Fibroblast of skin of left biceps (primary cell): ENCODE results near the gene DLG2.

ENCODE experiments used
- DNase-seq, 2 experiments: peaks; one replicate each; pipeline ENCODE4 v3.0.0-alpha.2; 2013; ENCODE audit warnings: low read depth in 2 of 2

DLG2 gene

DNA sequence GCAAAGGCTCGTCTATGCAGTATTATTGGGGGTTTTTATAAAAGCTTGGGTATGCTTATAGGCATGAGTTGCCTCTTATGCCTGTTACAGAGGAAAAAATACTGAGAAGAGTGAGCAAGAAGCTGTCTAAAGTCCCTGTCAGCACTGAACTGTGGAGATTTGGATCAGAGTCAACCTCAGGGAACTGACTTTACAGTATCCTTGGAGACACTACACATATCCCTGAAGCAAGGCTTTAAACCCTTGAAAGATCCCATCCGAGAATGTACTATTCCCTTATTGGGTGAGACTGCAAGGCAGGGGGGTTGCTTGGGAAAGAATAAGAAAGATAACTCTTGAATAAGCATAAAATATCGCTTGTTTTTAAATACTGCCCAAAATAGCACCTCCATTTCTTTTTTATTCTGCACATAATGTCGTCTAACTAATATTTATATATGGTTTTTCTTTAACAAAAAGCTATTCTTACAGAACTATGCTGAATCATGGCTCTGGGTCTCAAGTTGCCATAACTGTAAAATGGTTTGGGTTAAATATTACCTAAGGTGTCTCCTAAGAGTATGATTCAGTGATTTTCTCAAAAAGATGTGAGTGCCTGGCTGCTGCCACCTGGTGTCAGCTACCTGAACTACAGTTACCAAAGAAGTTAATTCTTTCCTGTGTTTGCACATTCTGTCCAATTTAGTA lies 1062.8 kb downstream of the DLG2 start:
- DNase-seq = no peak

DNA sequence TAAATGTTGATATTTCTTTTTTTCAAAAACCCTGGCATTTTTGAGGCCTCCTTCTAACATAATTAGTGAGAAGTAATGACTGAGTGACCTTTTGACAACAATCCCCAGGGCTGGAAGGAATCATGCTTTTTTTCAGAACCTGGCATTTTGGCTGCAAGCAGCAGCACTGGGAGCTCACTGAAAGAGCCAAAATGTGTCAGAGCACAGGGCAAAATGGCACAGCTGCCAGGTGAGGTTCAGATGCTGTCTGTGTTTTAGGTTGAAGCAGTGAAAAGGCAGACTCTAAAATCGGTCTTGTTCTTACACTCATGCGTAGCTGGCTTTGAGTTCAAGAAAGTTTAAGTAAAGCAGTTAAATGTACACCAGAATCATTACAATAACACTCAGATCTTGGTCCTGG lies 1063.8 kb downstream of the DLG2 start:
- no peak for DNase-seq

DNA sequence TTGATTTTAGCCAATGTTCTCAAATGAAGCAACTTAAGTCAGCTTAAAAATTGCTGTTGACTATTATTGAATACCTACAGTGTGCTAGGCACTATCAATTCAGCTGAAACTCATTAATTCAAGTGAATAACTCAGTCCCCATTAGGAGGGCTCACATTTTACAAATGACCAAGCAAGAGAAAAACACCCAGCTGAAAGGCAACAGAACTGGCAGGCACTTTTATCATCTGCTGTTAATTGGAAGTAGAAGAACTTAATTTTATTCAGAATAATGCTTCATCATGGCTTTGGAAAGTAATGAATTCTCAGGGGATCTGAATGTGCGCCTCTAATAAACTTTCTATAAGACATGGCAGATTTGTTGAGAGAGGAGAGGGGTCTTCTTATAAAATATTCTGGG lies 1066.9 kb downstream of the DLG2 start:
- no peak for DNase-seq

DNA sequence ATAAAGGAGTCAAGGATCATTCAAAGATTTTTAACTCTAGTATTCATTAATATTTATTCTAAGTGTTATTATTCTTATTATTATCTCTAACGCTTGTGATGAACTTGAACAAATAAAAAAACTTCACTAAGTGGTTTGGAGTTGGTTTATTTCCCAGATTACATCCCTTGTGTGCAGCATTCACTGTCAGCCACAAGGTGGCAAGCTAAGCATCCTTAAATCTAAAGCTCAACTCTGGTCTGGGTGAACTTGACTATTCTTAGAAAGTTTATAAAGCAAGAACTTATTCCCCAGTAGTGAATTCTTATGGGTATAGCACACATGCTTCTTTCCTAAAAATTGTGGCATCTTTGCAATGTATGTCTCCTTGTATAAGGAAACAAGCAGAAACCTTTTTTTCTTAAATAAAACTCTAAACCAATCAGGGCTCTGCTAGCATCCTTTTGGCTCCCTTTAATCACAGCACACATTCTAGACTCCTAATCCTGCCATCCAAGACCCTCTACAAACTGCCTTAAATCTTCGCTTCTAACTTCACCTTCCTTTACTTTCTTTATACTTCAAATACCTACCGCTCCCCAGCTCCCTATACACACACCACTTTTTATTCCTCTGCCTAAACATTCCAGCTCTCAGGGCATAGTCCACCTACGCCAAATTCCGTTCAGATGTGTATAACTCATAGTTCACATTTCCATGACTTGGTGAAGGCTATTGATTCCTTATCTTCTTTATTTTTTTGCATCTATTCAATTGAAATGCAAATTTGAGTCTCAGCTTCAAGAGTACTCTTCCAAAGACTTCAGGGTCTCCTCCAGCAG lies 1068.8 kb downstream of the DLG2 start:
- DNase-seq = no peak

DNA sequence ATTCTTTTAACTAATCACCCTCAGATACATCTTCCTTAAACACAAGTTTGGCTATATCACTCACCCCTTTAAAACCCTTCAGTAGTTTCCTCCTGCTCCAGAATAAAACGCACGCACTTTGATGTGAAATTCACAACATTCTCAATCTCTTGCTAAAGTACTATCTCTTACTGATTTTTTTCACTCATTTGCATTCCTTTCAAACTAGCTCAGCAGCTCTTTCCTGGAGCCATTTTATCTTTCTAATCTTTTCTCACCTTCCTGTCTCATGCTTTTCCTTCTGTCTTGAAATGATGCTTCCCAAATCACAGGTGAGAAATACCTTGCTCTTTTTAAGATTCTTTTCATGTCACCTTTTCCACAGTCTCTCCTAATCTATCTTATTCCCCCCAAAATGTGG lies 1074.4 kb downstream of the DLG2 start:
- no peak for DNase-seq

DNA sequence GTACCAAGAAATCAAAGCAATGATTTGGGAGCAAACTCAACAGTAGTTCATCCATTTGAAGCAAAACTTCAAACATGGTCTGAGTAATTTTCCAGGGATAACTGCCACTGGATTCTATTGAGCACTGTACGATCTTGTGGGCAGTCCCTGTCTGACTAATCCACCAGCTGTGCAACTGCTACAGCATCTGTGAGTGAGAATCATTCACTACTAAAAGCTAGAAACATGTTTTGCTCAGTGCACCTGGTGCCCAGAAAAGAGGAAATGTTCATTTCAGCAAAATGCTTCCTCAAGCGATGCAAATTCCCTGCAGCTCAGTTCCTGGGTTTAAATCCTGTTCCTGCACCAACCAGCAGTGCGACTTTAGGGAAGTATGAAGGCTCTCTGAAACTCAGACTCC lies 1077.9 kb downstream of the DLG2 start:
- DNase-seq = no peak

DNA sequence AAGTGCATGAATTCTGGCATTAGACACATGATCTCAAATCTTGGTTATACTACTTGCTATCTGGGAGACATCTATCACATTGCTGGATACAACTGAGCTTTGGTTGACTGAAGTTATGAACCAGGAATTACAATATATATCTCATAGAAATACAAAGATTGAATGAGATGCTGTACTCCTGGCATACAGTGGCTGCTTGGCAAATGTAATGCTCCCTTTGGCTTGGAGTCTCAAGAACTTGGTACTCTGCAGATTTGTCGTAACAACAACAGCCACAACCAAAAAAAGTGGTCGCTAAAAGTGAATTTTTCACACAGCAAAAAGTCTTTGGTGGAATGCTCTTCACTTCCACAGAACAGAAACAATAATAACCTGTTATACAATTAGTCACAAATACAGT lies 1082.6 kb downstream of the DLG2 start:
- no peak for DNase-seq

DNA sequence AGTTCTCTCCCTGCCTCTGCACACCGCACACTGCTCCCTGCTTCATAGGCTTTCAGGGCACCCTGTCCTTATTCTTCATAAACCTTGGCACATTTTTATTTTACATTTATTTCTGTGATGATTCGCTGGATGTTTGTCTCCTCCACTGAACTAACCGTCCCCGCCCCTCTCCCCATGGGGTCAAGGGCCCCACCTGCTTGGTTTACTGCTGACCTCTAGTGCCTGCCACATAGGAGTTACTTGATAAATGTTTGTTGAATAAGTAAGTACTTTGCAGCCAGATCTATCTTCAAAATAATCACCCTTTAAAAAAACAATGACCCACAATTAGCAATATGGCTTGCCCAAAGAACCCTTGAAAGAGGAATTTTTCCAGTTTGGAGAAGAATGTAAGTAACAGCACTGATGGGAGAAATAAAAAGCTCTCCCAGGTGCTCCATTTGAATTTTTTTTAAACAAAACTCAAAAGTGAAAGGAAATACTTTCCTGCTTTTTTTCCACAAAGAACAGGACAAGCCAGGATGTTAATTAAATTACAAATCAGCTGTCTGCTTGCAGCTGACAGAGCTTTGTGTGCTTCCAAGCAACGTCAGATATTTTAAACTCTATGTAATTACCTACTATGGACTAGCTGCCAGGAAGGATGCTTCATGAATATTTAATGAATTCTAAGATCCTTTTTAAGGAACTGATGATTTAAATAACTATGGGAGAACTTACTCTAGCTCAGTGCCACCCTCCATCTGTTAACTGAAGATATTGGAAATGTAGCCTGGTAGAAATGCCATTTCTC lies 1083.6 kb downstream of the DLG2 start:
- no peak for DNase-seq

DNA sequence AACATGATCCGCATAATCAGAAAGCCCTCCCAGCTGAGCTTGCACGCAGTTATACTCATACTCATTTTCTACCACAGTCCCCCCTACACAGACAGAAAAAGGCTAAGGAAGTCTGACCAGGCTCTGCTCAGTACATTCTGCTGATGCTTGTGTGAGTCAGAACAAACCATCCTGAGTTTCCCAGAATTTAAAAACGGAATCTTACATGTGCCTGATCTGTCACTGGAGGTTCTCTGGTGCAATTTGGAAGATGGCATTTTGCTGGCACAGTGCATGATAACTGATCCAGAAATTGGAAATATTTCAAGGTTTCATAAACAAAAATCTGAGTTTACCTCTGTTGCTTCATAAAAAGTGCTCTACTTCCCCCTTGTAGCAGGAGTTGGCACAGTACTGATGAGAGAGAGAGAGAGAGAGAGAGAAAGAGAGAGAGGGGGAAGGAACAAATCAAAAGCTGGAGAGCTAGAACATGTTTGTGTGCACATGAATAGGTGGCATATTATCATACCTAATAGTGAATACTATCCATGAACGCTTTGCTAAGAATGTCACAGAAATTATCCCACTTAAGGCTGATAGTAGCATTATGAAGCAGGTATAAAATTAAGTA lies 1085.3 kb downstream of the DLG2 start:
- no peak for DNase-seq

DNA sequence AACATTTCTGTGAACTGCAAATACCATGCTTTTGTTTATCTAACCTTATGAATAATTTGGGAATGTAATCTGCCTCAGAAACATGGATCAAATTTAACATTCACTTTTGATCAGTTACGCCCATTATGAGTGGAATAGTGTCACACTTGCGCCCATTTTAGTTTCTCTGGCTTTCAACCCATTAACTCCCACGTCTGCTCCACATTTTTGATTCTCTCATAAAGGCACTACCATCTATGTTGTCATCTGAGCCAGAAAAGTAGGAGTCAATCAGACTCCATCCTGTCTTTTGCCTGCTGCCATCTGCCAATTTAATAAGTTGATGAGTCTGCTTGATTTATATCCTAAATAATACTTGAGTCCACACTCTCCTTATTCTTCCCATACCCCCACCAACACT lies 1090.7 kb downstream of the DLG2 start:
- DNase-seq = no peak

DNA sequence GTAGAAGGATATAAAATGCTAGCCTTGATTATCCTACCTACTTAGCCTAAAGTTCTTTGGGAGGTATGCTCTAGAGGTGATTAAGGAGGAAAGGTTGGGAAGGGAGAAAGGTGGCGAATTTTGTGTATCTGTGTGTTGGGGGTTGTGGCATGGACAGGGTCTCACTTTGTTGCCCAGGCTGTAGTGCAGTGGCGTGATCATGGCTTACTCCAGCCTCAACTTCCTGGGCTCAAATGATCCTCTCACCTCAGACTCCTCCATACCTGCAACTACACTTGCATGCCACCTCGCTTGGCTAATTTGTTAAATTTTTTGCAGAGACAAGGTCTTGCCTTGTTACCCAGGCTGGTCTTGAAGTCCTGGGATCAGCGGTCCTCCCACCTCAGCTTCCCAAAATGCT lies 1094.8 kb downstream of the DLG2 start:
- no peak for DNase-seq

DNA sequence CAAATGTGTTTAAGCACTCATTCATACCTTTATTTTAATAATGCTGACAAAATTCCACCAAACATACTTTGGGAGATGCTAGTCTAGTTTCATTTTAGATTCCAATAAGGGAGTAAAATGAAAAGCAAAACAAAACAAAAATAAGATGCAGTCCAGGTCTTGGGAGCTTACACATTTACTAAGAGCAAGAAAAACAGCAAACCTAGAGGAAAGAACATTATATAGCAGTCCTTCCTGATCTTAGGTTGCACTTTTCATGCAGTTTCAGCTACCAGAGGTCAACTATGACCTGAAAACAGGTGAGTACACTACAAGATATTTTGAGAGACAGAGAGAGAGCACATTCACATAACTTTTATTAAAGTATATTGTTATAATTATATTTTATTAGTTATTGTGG lies 1100.9 kb downstream of the DLG2 start:
- DNase-seq = no peak

DNA sequence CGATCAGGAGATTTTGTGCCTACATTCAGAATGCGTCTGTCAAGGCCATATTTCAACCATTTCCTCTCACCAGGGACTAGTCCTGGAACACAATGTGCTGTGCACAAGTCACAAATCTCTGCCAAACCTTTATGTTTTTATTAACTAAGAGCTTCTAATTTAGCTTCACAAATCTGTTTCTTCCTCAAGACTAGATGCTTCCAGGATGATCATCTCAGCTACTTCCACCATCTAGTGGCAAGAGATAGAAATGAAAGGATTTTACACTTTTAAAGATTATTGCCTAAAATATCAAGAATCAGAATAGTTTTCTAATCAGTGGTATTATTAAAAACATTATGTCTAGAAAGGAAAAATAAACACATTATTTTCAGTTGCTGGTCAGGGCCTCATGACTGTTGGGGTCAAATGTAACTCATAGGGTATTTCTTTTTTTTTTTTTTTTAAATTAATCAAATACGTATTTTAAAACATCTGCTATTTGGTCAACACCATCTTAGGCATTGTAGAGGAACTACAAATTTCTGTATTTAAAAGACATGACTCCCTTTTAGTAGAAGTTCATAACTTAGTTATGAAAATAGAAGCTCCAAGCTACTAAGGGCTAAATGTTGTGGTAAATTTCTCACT lies 1102.6 kb downstream of the DLG2 start:
- DNase-seq = no peak

DNA sequence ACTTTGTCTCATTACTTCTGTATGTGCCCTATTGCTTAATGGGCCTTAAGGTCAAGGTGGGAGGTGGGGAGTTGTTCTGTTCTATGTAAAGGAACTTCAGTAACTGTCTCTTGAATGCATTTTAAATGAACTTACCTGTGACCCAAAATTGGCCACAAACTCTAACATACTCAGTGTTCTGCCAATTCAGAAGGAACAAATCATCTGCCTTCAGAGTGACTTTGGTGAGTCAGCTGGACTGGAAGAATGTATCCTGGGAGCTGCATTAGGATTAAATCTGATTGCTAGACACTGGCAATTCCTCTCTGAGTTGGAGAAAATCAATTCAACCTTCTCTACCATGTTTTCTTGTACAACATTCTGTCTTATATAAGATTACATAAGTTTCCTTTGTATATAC lies 1104.8 kb downstream of the DLG2 start:
- no peak for DNase-seq

DNA sequence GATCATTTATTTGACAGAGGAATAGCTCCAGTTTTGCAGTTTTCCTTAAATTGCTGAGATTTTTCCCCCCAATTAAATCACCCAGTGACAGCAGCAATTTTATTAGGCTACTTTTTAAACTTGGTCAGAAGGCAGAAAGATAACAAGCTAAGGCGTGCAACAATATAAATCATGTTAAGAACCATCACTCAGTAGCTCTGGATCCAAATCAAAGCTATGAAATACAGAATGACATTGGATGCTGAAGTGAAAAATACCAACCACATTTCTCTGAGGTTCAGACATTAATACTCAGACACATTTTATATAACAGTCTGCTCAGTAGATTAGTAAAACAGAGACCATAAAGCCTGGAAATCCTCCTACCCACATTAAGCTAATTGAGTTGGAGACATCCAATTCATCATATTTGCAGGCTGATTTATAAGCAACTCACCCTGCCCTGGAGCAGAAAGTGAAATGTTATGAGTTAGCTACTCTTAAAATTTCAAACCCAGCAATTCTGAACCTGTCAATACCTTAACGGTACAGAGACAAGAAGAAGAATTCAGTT lies 1108.4 kb downstream of the DLG2 start:
- DNase-seq = no peak

DNA sequence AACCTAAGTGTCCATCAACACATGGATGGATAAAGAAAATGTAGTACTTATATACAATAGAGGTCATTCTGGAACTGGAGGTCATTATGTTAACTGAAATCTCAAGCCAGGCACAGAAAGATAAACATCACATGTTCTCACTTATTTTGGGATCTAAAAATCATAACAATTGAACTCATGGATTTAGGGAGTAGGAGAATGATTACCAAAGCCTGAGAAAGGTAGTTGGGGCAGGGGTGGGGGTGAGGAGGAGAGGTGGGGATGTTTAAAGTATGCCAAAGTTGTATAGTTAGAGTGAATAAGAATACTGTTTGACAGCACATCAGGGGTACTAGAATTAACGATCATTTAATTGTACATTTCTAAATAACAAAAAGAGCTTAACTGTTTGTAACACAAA lies 1112.7 kb downstream of the DLG2 start:
- DNase-seq = no peak

DNA sequence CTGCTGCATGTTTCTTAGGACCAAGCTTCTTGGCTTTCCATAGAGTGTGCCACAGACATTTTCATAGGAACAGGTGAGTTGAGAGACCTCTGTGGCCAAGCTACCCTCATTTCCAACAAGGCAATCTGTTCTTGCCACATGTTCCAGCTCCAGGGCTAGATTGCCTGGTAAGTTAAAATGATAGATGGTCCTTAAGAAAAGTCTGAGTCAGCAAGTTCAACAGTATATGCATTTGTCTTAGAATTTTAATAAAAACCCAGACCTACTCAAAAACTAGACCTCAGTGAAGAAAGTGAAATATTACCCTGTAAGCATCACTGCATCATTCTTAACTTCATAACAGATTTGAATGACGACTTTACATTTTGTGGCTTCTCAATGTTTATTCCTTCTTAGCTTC lies 1123.6 kb downstream of the DLG2 start:
- DNase-seq = no peak

DNA sequence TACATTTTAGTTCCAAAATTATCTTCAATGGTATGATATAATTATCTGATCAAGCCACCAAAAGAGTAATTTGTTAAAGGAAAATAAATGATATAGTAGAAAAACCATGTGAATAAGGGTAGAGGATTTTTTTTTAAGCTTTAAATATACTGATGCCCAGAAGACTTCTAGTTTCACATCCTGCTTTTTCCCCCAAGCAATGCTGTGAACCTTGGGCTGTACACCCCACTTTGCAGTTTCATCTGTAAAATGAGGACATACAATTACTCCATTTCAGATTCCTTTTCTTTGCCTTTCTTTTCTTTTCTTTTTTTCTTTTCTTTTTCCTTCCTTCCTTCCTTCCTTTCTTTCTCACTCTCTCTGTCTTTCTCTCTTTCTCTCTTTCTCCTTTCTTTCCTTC lies 1125.4 kb downstream of the DLG2 start:
- DNase-seq = no peak

DNA sequence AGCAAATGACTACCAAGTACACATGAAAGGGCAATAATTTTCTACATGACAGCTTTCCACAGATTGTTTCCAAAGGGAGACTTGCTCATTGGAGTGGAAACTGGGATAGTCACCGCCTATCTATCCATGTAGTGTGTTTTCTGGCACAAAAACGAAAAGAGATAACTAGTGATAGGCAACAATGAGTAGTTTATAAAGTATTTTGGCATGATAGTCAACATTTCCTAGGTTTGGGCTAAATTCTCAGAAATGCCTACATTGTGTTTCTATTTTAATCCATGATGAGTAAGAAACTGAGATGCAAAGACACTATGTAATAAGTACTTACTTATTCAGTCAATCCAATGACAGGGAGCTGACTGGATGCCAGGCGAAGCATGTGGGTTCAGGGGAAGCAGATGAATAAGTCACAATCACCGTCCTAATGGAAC lies 1129.1 kb downstream of the DLG2 start:
- peak; percentile 87 for DNase-seq

DNA sequence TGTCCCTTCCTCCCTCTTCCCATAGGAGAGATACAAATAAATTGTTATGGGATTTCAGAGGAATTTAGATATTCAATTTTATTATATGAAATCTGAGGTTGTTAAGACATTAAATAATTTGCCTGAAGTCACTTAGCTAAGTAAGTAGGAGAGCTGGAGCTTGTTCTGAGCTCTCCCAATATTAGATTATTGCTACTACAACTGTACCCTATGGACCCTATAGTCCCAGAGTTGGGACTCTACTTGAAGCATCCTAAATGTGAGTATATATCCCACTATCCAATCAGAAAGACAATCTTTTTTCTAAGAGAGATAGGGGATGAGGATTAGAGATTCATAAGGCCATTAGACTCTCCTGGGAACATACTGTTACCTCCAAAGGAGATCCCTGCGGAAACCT lies 1130.0 kb downstream of the DLG2 start:
- no peak for DNase-seq

DNA sequence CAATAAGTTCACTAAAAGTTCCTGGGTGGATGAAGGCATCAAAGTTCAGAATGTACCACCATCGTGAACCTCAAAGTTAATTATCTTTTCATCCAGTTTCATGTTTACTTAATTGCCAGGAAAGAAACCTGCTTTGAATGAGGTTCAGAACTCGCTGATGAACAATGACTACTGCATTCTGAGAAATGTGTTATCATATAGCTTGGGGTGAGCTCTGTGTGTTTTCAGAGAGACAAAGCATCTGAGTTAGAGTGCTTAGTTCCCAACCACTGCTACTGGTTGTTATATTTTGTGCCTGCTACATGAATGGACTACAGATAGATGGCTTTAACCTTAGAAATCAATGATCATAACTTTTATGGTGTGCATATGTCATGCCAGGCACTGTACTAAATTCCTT lies 1131.0 kb downstream of the DLG2 start:
- DNase-seq = no peak

DNA sequence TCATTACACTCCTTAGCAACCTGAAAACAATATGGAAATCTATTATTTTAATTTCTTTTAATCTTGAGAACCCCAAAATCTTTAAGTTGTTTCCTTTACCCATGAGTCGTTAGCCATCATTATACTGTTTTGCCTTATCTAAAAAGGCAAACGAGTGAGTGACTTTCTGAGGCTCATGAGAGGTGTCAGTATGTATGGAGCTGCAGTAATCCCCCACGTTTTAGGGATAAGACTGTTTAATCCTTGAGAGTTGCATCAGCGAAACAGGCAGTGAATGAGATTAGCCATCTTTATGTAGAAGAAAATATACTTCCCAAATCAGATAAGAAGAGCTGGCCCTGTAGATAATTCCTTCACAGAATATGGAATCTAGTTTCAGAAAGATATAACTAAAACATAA lies 1147.0 kb downstream of the DLG2 start:
- DNase-seq = no peak
